Lung (tissue), 12 donors: ENCODE measurements around the gene BIRC3. TPM values are rescaled to one million over a fixed set of nuclear protein-coding genes. Genes with fewer than 3 reads are reported as not detected.
A peak's percentile ranks its signal among the peaks of the same experiment; 100 is the strongest.

Experiments
- ATAC-seq: fragments of 200-7000 bp; cut with Tn5 transposase; one replicate; pipeline ENCODE4 v1.9.1; 2020; ENCODE audit warnings: moderate number of reproducible peaks; ENCODE audit not compliant: insufficient read depth, low FRiP score
- DNase-seq, 3 donors: peaks; one replicate each; pipeline ENCODE4 v3.0.0-alpha.2; 2013 to 2017
- H3K27ac ChIP-seq, 2 donors: one replicate each; pipeline ENCODE4 v1.5.1; 2013; ENCODE audit warnings: mild to moderate bottlenecking in 2 of 2, moderate library complexity in 2 of 2, control low read depth in 1 of 2, inconsistent platforms in 1 of 2, low read depth in 1 of 2, low read length in 1 of 2
- H3K27me3 ChIP-seq, 3 donors: one replicate each; pipeline ENCODE4 v1.5.1; 2013; ENCODE audit warnings: low read length in 2 of 3; ENCODE audit not compliant: control insufficient read depth in 3 of 3, insufficient read depth in 3 of 3
- H3K36me3 ChIP-seq, 4 donors: one replicate each; pipeline ENCODE4 v1.5.1; 2013; ENCODE audit warnings: low read length in 4 of 4, mild to moderate bottlenecking in 1 of 4, moderate library complexity in 1 of 4; ENCODE audit not compliant: control insufficient read depth in 4 of 4, insufficient read depth in 4 of 4
- H3K4me1 ChIP-seq, 5 donors: one replicate each; pipeline ENCODE4 v1.5.1; 2013; ENCODE audit warnings: low read length in 5 of 5, mild to moderate bottlenecking in 2 of 5, moderate library complexity in 1 of 5; ENCODE audit not compliant: control insufficient read depth in 5 of 5, insufficient read depth in 5 of 5
- H3K4me3 ChIP-seq: one replicate; pipeline ENCODE4 v1.5.1; 2013; ENCODE audit warnings: mild to moderate bottlenecking, control low read depth, moderate library complexity
- H3K9ac ChIP-seq, 2 donors: one replicate each; pipeline ENCODE4 v1.5.1; 2013; ENCODE audit warnings: low read length in 2 of 2, control low read depth in 1 of 2; ENCODE audit not compliant: insufficient read depth in 1 of 2
- H3K9me3 ChIP-seq, 4 donors: one replicate each; pipeline ENCODE4 v1.5.1; 2013; ENCODE audit warnings: low read length in 3 of 4, mild to moderate bottlenecking in 1 of 4, moderate library complexity in 1 of 4; ENCODE audit not compliant: control insufficient read depth in 4 of 4, insufficient read depth in 3 of 4
- WGBS, 2 donors: extraction: QIAGEN DNeasy Blood & Tissue Kit; methylation state at CpG; one replicate each; pipeline ENCODE4 v1.1.7; 2013; 5-methylcytosine and 5-hydroxymethylcytosine counted together
- polyA plus RNA-seq, 2 donors: library from polyadenylated mRNA; stranded (reverse); fragments of 200-250 nt; gene quantifications; one replicate each; pipeline ENCODE4 v1.2.1, GENCODE V29; 2013
- total RNA-seq, 2 donors: library from RNA; depleted of rRNA in 1 of 2; stranded (reverse); fragments of >200 nt in 1 of 2; gene quantifications; one replicate each; pipeline ENCODE4 v1.2.1, GENCODE V29; 2014 to 2021
- TF ChIP-seq, protein P1 (sequence below): IDR thresholded peaks from 2 replicates; pipeline ENCODE4 v1.5.1; 2012; ENCODE audit warnings: mild to moderate bottlenecking; ENCODE audit errors: control extremely low read depth, extremely low read depth
- donor health status: control.
- donor health status: control.
- donor health status: Bipolar disorder and iron deficiency.
- donor health status: healthy.
- donor health status: DM: yes; HTN: yes; CAD: no.

BIRC3 gene
- total and polyA plus RNA-seq, 4 donors, result 8.7 to 61.0 (median 32.3) TPM

DNA sequence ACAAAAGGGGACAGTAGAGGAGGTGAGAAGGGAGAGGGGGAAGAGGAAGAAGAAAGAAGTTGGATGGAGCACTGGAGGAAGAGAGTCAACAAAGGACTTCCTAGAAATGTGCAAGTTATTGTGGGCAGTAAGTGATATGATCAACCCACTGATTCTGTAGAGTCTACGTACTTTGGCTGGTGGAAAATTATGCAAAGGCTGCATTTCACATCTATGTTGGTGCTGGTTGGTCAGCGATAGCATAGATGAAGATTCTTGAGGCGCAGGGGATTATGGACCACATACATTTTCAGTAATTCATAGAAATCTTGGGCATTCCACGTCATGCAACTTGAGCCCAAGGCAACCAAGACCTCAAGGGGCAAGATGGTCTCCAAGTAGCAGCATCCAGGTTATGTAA lies 12.6 kb upstream of the BIRC3 start:
- Histone ChIP-seq H3K27me3 (no peaks in the 10 kb centered on the region), H3K9ac (no peak overlapping the region), H3K4me3 (no peak overlapping the region), H3K27ac (no peak overlapping the region), H3K36me3 (no peaks in the 10 kb centered on the region), H3K9me3 (peaks cover 0 to 8% (median 6%) of the 10 kb centered on the region in 4 donors), H3K4me1 (peaks cover 0 to 6% (median 3%) of the 10 kb centered on the region in 5 donors)
- DNase-seq (no peak), ATAC-seq (no peak)
- TF ChIP-seq, protein P1, sequence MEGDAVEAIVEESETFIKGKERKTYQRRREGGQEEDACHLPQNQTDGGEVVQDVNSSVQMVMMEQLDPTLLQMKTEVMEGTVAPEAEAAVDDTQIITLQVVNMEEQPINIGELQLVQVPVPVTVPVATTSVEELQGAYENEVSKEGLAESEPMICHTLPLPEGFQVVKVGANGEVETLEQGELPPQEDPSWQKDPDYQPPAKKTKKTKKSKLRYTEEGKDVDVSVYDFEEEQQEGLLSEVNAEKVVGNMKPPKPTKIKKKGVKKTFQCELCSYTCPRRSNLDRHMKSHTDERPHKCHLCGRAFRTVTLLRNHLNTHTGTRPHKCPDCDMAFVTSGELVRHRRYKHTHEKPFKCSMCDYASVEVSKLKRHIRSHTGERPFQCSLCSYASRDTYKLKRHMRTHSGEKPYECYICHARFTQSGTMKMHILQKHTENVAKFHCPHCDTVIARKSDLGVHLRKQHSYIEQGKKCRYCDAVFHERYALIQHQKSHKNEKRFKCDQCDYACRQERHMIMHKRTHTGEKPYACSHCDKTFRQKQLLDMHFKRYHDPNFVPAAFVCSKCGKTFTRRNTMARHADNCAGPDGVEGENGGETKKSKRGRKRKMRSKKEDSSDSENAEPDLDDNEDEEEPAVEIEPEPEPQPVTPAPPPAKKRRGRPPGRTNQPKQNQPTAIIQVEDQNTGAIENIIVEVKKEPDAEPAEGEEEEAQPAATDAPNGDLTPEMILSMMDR, result no peak
- WGBS, 2 donors, result 93 to 94% methylated on average over 4 of the region's 4 CpGs

DNA sequence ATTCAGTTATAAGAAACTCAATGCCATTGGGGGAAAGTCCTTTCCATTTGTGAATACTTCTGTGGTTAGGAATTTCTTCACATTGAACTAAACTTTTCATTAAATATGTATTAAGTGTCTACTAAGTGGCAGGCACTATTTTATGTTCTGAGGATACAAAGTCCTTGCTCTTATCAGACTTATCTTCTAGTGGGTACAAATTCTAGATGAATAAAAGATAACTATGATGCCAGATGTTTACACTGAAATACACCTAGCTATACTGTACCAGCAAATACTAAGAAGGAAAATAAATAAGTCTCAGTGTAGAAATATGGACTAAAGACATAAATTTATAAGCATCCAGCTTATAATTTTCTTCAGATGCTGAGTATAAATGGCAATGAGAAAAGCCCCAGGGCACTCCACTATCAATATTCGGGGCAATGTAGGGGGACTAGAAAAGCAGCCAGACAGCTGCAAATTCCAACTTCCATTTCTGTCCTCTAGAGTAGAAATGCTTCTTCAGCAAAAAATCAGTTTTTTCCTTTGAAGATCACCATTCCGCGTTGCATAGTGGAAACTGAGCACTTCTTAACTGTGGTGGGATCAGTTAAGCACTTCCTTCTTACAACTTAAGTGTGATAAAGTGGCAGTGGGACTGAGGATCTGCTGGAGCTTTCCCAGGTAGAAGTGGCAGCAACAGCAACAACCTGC lies 11.8 kb upstream of the BIRC3 start:
- WGBS, 2 donors, result 59 to 66% methylated on average over 3 of the region's 3 CpGs
- H3K27me3 ChIP-seq, result no peaks in the 10 kb centered on the region
- H3K9ac ChIP-seq, result no peak overlapping the region
- peaks cover 0 to 6% (median 4%) of the 10 kb centered on the region in 5 donors for H3K4me1 ChIP-seq
- H3K9me3 ChIP-seq, result peaks cover 0 to 8% (median 6%) of the 10 kb centered on the region in 4 donors
- H3K4me3 ChIP-seq, result no peak overlapping the region
- H3K27ac ChIP-seq, result peak overlapping the region in 1 of 2 donors; percentile 88
- H3K36me3 ChIP-seq, result no peaks in the 10 kb centered on the region
- ATAC-seq (peak; percentile 10), DNase-seq (no peak)
- TF ChIP-seq, protein P1, result no peak

DNA sequence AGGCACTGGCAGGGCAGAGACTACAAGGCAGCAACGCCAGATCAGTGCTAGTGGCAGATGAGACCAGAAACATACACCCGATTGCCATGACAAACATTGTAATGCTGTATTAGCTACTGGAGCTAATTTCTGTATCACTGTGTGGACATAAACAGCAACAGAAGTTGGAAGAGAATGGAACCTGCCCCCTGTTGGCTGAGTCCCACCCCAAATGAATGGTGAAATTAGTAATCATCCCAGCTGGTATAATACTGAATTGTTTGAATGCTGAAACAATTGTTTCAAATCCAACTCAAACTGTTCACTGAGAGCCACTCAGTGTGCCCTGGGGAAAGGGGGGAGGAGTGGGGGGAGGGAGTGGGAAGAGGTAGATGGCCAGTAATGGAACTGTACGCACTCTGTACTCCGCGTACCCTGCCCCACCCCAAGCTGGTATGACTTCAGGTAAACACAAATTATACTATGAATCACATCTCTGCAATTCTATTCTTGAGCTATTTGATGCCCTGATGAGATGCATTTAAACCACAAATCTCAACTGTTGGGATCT lies 11.2 kb upstream of the BIRC3 start:
- ATAC-seq (peak; percentile 92), DNase-seq (no peak)
- WGBS, 2 donors, result 66 to 81% methylated on average over 5 of the region's 5 CpGs
- Histone ChIP-seq H3K9ac (no peak overlapping the region), H3K27ac (peak overlapping the region in 1 of 2 donors; percentile 88), H3K4me3 (no peak overlapping the region), H3K27me3 (no peaks in the 10 kb centered on the region), H3K36me3 (no peaks in the 10 kb centered on the region), H3K9me3 (peaks cover 0 to 8% (median 6%) of the 10 kb centered on the region in 4 donors), H3K4me1 (peaks cover 0 to 6% (median 4%) of the 10 kb centered on the region in 5 donors)
- TF ChIP-seq, protein P1, result no peak
